NCI-H128 (cell line): ENCODE results near the gene NMBR.
"Not testable (repeated sequence)": the region's sequence is repeated elsewhere in the genome, so short reads cannot be mapped to it uniquely, and the experiment has no call there.

Experiments used
- DNase-seq: peaks from one replicate; lab custom pipeline; 2025; ENCODE audit not compliant: unreplicated experiment; lab: John Stamatoyannopoulos, UW

Gene NMBR

DNA sequence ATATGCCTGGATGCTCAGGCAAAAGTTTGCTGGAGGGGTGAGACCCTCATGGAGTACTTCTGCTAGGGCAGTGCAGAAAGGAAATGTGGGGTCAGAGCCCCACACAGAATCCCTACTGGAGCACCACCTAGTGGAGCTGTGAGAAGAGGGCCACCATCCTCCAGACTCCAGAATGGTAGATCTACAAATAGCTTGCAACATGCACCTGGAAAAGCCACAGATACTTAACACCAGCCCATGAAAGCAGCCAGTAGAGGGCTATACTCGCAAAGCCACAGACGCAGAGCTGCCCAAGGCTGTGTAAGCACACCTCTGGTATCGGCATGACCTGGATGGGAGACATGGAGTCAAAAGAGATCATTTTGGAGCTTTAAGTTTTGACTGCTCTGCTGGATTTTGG, 74.9 kb downstream of the NMBR start:
- DNase-seq: no peak

DNA sequence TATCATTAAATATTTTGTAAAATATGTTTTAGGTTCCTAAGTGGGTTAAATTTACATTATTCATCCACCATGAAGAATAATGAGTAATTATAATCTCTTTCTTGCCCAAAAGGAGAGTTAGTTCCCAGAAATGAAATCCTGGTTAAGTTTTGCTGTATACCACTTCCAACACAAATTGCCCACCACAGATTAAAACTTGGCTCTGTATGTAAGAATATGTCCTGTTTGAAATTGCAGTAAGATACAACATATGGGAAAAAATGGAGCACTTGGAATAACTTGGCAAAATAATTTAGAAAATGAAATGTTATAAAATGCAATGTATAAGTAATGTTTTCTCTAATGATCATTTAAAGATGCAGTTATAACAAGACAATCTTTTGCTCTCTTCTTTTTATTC, 78.5 kb downstream of the NMBR start:
- no peak for DNase-seq

DNA sequence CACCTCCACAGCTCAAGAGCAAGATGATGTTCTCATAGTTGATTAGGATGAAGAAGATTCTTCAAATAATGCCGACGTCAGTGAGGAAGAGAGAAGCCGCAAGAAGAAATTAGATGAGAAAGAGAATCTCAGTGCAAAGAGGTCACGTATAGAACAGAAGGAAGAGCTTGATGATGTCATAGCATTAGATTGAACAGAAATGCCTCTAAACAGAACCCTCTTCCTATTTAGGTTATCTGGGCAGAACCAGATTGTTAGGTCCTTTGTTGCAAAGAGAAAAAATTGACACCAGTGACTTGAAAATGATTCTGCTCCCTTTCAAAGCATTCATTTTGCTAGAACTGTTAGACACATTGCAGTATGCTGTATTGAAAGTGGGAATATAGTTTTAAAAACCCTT, 84.1 kb downstream of the NMBR start:
- not testable (repeated sequence) for DNase-seq

- DNase-seq: no peak
Measured at GRCh38 chr6:142058551-142059290, 88.2 kb downstream of the NMBR start.

DNA sequence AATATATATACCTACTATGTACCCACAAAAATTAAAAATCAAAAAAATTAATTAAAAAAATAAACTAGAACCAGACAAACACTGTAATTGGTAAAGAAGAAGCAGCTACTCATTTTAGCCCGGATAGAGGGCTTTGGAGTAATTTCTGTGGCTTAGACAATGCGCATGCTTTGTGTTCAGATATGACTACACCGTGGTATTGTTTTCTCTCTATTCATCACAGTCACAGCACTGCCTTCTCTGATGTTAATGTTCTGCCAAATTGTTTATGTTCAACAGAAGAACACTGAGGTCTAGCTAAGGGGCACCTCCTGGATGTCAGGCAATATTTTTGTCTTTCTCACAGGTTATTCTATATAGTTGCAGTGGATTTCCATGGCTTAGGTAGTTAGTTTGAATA, 91.7 kb downstream of the NMBR start:
- no peak for DNase-seq

DNA sequence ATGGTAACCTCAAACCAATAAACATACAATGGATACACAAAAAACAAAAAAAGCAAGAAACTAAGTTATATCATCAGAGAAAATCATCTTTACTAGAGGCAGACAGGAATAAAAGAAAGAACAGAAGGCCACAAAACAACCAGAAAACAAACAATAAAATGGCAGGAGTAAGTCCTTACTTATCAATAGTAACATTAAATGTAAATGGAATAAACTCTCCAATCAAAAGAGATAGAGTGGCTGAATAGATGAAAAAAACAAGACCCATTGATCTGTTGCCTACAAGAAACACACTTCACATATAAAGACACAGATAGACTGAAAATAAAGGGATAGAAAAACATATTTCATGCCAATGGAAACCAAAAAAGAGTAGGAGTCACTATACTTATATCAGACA, 95.5 kb downstream of the NMBR start:
- DNase-seq: no peak

DNA sequence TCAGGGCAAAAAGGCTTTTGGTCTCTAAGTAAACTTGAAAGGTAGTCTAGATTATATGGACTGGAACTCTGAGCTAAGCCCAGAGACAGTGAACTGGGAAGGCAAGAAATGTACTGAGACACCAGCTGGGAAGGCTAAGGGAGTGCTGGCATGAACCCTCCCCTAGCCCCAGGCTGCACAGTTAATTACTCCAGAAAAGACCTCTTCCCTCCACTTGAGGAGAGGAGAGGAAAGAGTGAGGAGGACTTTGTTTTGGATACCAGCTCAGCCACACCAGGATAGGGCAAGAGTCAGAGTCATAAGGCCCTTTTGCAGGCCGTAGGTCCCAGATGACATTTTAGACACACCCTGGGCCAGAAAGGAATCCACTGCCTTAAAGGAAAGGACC, 98.3 kb downstream of the NMBR start:
- DNase-seq: no peak

DNA sequence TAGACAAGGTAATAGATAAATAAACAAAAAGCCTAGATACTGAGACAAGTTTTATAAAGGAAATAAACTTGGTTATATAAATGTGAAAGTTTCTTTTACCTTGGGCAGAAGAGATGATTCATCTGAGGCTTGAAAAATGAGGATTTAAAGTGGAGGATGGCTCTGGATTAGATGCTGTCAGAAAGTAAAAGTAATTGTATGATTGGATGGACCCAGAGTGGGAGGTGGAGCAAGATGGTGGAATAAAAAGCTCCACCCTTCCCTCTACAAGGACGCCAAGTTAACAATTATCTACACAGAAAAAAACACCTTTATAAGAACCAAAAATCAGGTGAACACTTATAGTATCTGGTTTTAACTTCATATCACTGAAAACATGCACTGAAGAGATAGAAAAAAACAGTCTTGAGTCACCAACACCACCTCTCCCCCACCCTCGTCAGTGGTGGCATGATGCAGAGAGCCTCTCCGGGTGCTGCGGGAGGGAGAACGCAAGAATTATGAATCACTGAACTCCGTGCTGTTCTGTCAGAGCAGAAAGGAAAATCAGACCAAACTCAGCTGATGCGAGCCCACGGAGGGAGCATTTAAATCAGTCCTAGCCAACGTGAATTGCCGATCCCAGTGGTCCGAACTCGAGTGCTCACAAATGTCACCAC, 98.9 kb downstream of the NMBR start:
- DNase-seq: no peak

- no peak for DNase-seq
Measured at GRCh38 chr6:142045380-142046278, 101.3 kb downstream of the NMBR start.

- no peak for DNase-seq
Measured at GRCh38 chr6:142035890-142036289, 111.0 kb downstream of the NMBR start.

DNA sequence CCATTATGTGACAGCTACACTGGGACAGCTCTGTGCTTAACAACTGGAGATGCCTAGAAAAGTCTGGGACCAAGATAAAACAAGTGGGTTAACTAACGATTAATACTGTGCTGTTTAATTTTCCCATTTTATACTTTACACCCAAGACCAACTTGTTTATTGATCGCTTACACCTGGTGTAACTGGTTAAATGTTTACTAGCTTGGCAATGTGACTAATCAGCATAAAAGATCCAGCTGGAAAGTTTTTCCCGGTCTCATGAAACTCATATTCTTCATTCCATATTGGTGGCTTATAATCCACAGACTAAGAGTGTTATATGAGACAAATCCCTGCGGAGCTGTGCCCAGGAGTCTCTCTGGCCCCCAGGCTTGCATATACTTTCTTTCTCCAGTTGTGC, 115.9 kb downstream of the NMBR start:
- no peak for DNase-seq

- no peak for DNase-seq
Measured at GRCh38 chr6:142030115-142030619, 116.8 kb downstream of the NMBR start.

DNA sequence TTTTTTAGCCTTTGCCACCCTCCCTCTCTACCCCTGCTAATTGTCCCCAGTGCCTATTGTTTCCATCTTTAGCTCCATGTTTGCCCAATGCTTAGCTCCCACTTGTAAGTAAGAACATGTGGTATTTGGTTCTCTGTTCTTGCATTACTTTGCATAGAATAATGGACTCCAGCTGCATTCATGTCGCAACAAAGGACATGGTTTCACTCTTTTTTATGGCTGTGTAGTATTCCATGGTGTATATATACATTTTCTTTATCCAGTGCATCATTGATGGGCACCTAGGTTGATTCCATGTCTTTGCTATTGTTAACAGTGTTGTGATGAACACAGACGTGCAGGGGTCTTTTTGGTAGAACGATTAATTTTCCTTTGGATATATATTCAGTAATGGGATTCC, 118.4 kb downstream of the NMBR start:
- DNase-seq: no peak

- DNase-seq: not testable (repeated sequence)
Measured at GRCh38 chr6:142027804-142028203, 119.1 kb downstream of the NMBR start.

DNA sequence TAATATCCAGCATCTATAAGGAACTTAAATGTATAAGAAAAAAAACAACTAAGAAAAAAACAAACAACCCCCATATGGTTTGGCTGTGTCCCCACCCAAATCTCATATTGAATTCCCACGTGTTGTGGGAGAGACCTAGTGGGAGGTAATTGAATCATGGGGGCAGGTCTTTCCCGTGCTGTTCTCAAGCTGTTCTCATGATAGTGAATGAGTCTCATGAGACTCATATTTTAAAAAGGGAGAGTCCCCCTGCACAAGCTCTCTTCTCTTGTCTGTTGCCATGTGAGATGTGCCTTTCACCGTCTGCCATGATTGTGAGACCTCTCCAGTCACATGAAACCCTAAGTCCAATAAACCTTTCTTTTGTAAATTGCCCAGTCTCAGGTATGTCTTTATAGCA, 119.8 kb downstream of the NMBR start:
- DNase-seq: no peak

- DNase-seq: no peak
Measured at GRCh38 chr6:142026471-142026870, 120.5 kb downstream of the NMBR start.
